ENCODE results near the gene RALY.

- TF ChIP-seq CTCF (conservative IDR thresholded peaks at IDR 0.05), result no peak
- TF ChIP-seq EZH2 (IDR thresholded peaks at IDR 0.05; ENCODE audit: low read depth), result no peak
These were observed 91.9 kb downstream of the RALY start for GRCh38 chr20:34085544-34086040.
